GM12878 (cell line): ENCODE data around the gene NEFH. TPM values are rescaled to one million over a fixed set of nuclear protein-coding genes. Genes with fewer than 3 reads are reported as not detected.

Experiments used
- ATAC-seq: fragments of 200-7000 bp; cut with Tn5 transposase; 3 replicates; pipeline ENCODE4 v1.9.1; 2020; ENCODE audit warnings: mild to moderate bottlenecking, moderate library complexity
- BruUV-seq: library from RNA; stranded (reverse); fragments of 400-500 nt; replicated peaks from 2 replicates; lab custom pipeline; 2021; lab: Mats Ljungman, UMichigan
- CTCF ChIA-PET: fragments of 300-600 bp; sonication (Branson Sonifier 250); formaldehyde crosslinking; extraction: SDS; loops from one replicate; lab custom pipeline; 2021; ENCODE audit warnings: inconsistent platforms; lab: Yijun Ruan, JAX
- POLR2A ChIA-PET: fragments of 350-600 bp; formaldehyde crosslinking; extraction: SDS; loops from one replicate; lab custom pipeline; 2021; ENCODE audit warnings: inconsistent platforms; lab: Charles Lee
- RAD21 ChIA-PET: fragments of 300-600 bp; sonication (Branson Sonifier 250); formaldehyde crosslinking; loops from one replicate; lab custom pipeline; 2023; ENCODE audit warnings: antibody characterized with exemption; ENCODE audit not compliant: unreplicated experiment; lab: Charles Lee
- SMC1A ChIA-PET: fragments of 300-600 bp; sonication (Branson Sonifier 250); formaldehyde crosslinking; loops from one replicate; lab custom pipeline; 2023; ENCODE audit not compliant: unreplicated experiment, uncharacterized antibody; lab: Charles Lee
- DNase-seq: peaks from one replicate; pipeline ENCODE4 v3.0.0-alpha.2; 2011; ENCODE audit warnings: low read depth, low spot score
- FAIRE-seq: peaks from 3 replicates; lab custom pipeline; 2011; peaks lifted over from hg19 to GRCh38; lab: Jason Lieb, UNC
- H2AFZ ChIP-seq: 2 replicates; pipeline ENCODE4 v1.6.0; 2011; ENCODE audit warnings: low read depth, low read length, control low read depth; ENCODE audit not compliant: control insufficient read depth
- H3K27ac ChIP-seq: 2 replicates; pipeline ENCODE4 v1.5.1; 2011; ENCODE audit warnings: control low read depth; ENCODE audit not compliant: control insufficient read depth, insufficient read depth
- H3K27me3 ChIP-seq, 2 experiments: replicated peaks in 1 of 2; 2 replicates each; pipeline versions ENCODE4 v1.6.0 to v1.6.1; 2011; ENCODE audit warnings: low read length in 1 of 2; ENCODE audit not compliant: control insufficient read depth in 2 of 2, insufficient read depth in 2 of 2
- H3K36me3 ChIP-seq, 2 experiments: 2 replicates each; pipeline ENCODE4 v1.5.1; 2011; ENCODE audit warnings: low read length in 1 of 2; ENCODE audit not compliant: control insufficient read depth in 2 of 2, insufficient read depth in 2 of 2
- H3K4me1 ChIP-seq: 2 replicates; pipeline ENCODE4 v1.6.1; 2011; ENCODE audit warnings: mild to moderate bottlenecking, low read length, moderate library complexity, mixed read lengths; ENCODE audit not compliant: control insufficient read depth, insufficient read depth
- H3K4me2 ChIP-seq: 2 replicates; pipeline ENCODE4 v1.6.0; 2011; ENCODE audit warnings: control low read depth; ENCODE audit not compliant: control insufficient read depth, insufficient read depth
- H3K4me3 ChIP-seq: fragments of 200-600 bp; sonication (generic); 2 replicates; pipeline ENCODE4 v1.5.1; 2016
- H3K79me2 ChIP-seq: 2 replicates; pipeline ENCODE4 v1.6.0; 2011; ENCODE audit warnings: low read length; ENCODE audit not compliant: control insufficient read depth, insufficient read depth
- H3K9ac ChIP-seq: 2 replicates; pipeline ENCODE4 v1.8.0; 2011; ENCODE audit warnings: low read length, control low read depth, mixed read lengths; ENCODE audit not compliant: control insufficient read depth, insufficient read depth
- H3K9me3 ChIP-seq: replicated peaks from 3 replicates; pipeline ENCODE4 v1.5.1; 2011; ENCODE audit warnings: mild to moderate bottlenecking, low read length; ENCODE audit not compliant: control insufficient read depth, insufficient read depth
- H4K20me1 ChIP-seq: 2 replicates; pipeline ENCODE4 v1.6.0; 2011; ENCODE audit not compliant: control insufficient read depth, insufficient read depth
- ATF7 ChIP-seq: fragments of 450-650 bp; IDR thresholded peaks from 2 replicates; pipeline ENCODE4 v1.6.1; 2016; ENCODE audit warnings: low read depth, mild to moderate bottlenecking
- CBFB ChIP-seq: IDR thresholded peaks from 2 replicates; pipeline ENCODE4 v1.6.1; 2016; ENCODE audit warnings: antibody characterized with exemption, low read depth
- HDAC2 ChIP-seq: fragments of 200-600 bp; sonication (generic); IDR thresholded peaks from 2 replicates; pipeline ENCODE4 v1.6.1; 2017
- JUNB ChIP-seq: IDR thresholded peaks from 2 replicates; pipeline ENCODE4 v1.6.1; 2016; ENCODE audit warnings: antibody characterized with exemption, mild to moderate bottlenecking
- MYC ChIP-seq: IDR thresholded peaks from 2 replicates; pipeline ENCODE4 v1.6.1; 2011; ENCODE audit warnings: mild to moderate bottlenecking, low read length, moderate library complexity, inconsistent platforms; ENCODE audit not compliant: insufficient read depth, insufficient replicate concordance, insufficient read length, severe bottlenecking
- NBN ChIP-seq: fragments of 450-650 bp; IDR thresholded peaks from 2 replicates; pipeline ENCODE4 v1.6.1; 2016
- NRF1 ChIP-seq: conservative IDR thresholded peaks from 2 replicates; pipeline ENCODE4 v1.6.1; 2011; ENCODE audit warnings: mild to moderate bottlenecking, low read depth, low read length, improper control_type of control experiment
- RAD21 ChIP-seq: IDR thresholded peaks from 2 replicates; pipeline ENCODE4 v1.6.1; 2011; ENCODE audit warnings: mild to moderate bottlenecking, low read depth, low read length, moderate library complexity; ENCODE audit not compliant: insufficient read depth
- RELA ChIP-seq: fragments of 450-650 bp; IDR thresholded peaks from 2 replicates; pipeline ENCODE4 v1.8.0; 2014; ENCODE audit warnings: borderline replicate concordance; ENCODE audit not compliant: partially characterized antibody
- RFX5 ChIP-seq: IDR thresholded peaks from 2 replicates; pipeline ENCODE4 v1.6.1; 2011; ENCODE audit warnings: low read depth, low read length, improper control_type of control experiment
- SKIL ChIP-seq: fragments of 450-650 bp; IDR thresholded peaks from 2 replicates; pipeline ENCODE4 v1.6.1; 2017; ENCODE audit warnings: mild to moderate bottlenecking, low read depth, inconsistent platforms; ENCODE audit not compliant: poor library complexity, severe bottlenecking
- SMAD5 ChIP-seq: IDR thresholded peaks from 2 replicates; pipeline ENCODE4 v1.6.1; 2016; ENCODE audit warnings: antibody characterized with exemption, low read depth
- STAT3 ChIP-seq: IDR thresholded peaks from 2 replicates; pipeline ENCODE4 v1.6.1; 2011; ENCODE audit warnings: low read depth, low read length, improper control_type of control experiment
- TAF1 ChIP-seq: IDR thresholded peaks from 2 replicates; pipeline ENCODE4 v1.6.1; 2011; ENCODE audit warnings: mild to moderate bottlenecking, low read depth, low read length, borderline replicate concordance
- WGBS: methylation state at CpG from one replicate; pipeline ENCODE4 v1.1.6; 2016; ENCODE audit warnings: low lambda C conversion rate; ENCODE audit not compliant: insufficient replicate concordance, insufficient coverage; ENCODE audit errors: missing lambda C conversion rate; 5-methylcytosine and 5-hydroxymethylcytosine counted together
- in situ Hi-C: fragments of 300-500 bp; cut with MboI; formaldehyde crosslinking; loops from 9 replicates; pipeline ENCODE4 v1.14.3; 2018; ENCODE audit warnings: mixed read lengths
- intact Hi-C: fragments of 100-400 bp; cut with micrococcal nuclease; formaldehyde crosslinking; loops from one replicate; pipeline ENCODE4 v1.14.2; 2022; ENCODE audit not compliant: unreplicated experiment
- polyA plus RNA-seq, 11 experiments: library from polyadenylated mRNA; depleted of rRNA in 4 of 11; unstranded in 6 of 11; stranded (reverse) in 5 of 11; fragments of >200 nt; fragmentation: Nextera tagmentation in 4 of 11; fragmentation: Illumina TruSeq in 1 of 11; extraction: Ambion mirVana in 4 of 11; extraction: Trizol in 1 of 11; gene quantifications; 1 replicate in 1 of 11; 2 replicates in 10 of 11; pipeline versions ENCODE4 v1.2.1 to v1.2.3, GENCODE V29; 2011 to 2016; ENCODE audit warnings: inconsistent platforms in 2 of 11, missing spikeins in 2 of 11, low read depth in 1 of 11
- total RNA-seq, 4 experiments: library from RNA; depleted of rRNA in 3 of 4; stranded (reverse); fragments of >200 nt in 3 of 4; fragmentation: Illumina TruSeq in 1 of 4; extraction: Trizol in 1 of 4; gene quantifications; 2 replicates each; pipeline versions ENCODE4 v1.2.1 to v1.2.3, GENCODE V29; 2013 to 2021

Gene NEFH
- total and polyA plus RNA-seq, 10 of the 15 experiments (the other 5 are each of a cell fraction or from before 2014, with no cell fraction given): 0.02 to 0.25 (median 0.09) TPM

- 68% methylated on average over 7 of the region's 7 CpGs for WGBS
- no peak for FAIRE-seq
- RAD21 ChIA-PET: no interaction called here
- H3K27me3 ChIP-seq: no peaks in the 10 kb centered on the region; a peak in 2 of 4 replicates
- H3K36me3 ChIP-seq: no peaks in the 10 kb centered on the region
- in situ Hi-C loops: no loop called here
- no peaks in the 10 kb centered on the region for H3K9me3 ChIP-seq
- no peak for ATAC-seq
- no peak overlapping the region for H3K4me2 ChIP-seq
- no peak overlapping the region for H3K4me3 ChIP-seq
- CTCF ChIA-PET: no interaction called here
- H3K27ac ChIP-seq: no peak overlapping the region
- SMC1A ChIA-PET: no interaction called here
- intact Hi-C loops: no loop called here
- no peaks in the 10 kb centered on the region for H4K20me1 ChIP-seq
- no peak overlapping the region for H2AFZ ChIP-seq
- H3K4me1 ChIP-seq: no peaks in the 10 kb centered on the region
- POLR2A ChIA-PET: no interaction called here
- no TSS peak for BruUV-seq
- TF ChIP-seq ATF7 (no peak), NRF1 (no peak), RELA (no peak), MYC (no peak), NBN (no peak), STAT3 (no peak), RAD21 (no peak), SKIL (no peak), RFX5 (no peak), JUNB (no peak), TAF1 (no peak), SMAD5 (no peak), HDAC2 (no peak), CBFB (no peak)
- H3K9ac ChIP-seq: no peak overlapping the region
- no peak for DNase-seq
- H3K79me2 ChIP-seq: no peaks in the 10 kb centered on the region
Observed at GRCh38 chr22:29463629-29464028, 16.4 kb upstream of the NEFH start.
